Neural cell (in vitro differentiated cells): ENCODE data around the gene KCND2. TPM values are rescaled to one million over a fixed set of nuclear protein-coding genes. Genes with fewer than 3 reads are reported as not detected.

Experiments used
- H2AFZ ChIP-seq: fragments of 200-600, 300-800 bp; sonication (generic), shearing (Covaris generic); 2 replicates; pipeline ENCODE4 v1.6.0; 2014; ENCODE audit warnings: low read depth, mild to moderate bottlenecking, antibody characterized with exemption, low read length, moderate library complexity
- H3F3A ChIP-seq: fragments of 200-600 bp; shearing (Covaris generic); 2 replicates; pipeline ENCODE4 v1.6.1; 2016; ENCODE audit warnings: mild to moderate bottlenecking, moderate library complexity, mixed read lengths, antibody characterized with exemption, low read length; ENCODE audit not compliant: insufficient read depth, poor library complexity, severe bottlenecking
- H3K27ac ChIP-seq: fragments of 200-600, 300-800 bp; sonication (generic), shearing (Covaris generic); 2 replicates; pipeline ENCODE4 v1.5.1; 2014; ENCODE audit warnings: mild to moderate bottlenecking, low read length, moderate library complexity
- H3K27me3 ChIP-seq: fragments of 300-800, 200-600 bp; sonication (generic), shearing (Covaris generic); 2 replicates; pipeline ENCODE4 v1.6.0; 2014; ENCODE audit warnings: mild to moderate bottlenecking, low read depth, low read length, moderate library complexity; ENCODE audit not compliant: insufficient read depth
- H3K36me3 ChIP-seq: fragments of 300-800, 200-600 bp; sonication (generic), shearing (Covaris generic); 2 replicates; pipeline ENCODE4 v1.5.1; 2014; ENCODE audit warnings: mild to moderate bottlenecking, antibody characterized with exemption, low read length, moderate library complexity; ENCODE audit not compliant: insufficient read depth
- H3K4me2 ChIP-seq: fragments of 300-800, 200-600 bp; sonication (generic), shearing (Covaris generic); 2 replicates; pipeline ENCODE4 v1.6.0; 2014; ENCODE audit warnings: mild to moderate bottlenecking, low read length
- H3K4me3 ChIP-seq: fragments of 300-800, 200-600 bp; sonication (generic), shearing (Covaris generic); 2 replicates; pipeline ENCODE4 v1.5.1; 2014; ENCODE audit warnings: mild to moderate bottlenecking, low read length, moderate library complexity
- H3K79me2 ChIP-seq: fragments of 200-600 bp; shearing (Covaris generic); replicated peaks from 2 replicates; pipeline ENCODE4 v1.6.0; 2014; ENCODE audit warnings: mild to moderate bottlenecking, low read length, moderate library complexity; ENCODE audit not compliant: insufficient read depth
- H3K9ac ChIP-seq: fragments of 300-800, 200-600 bp; sonication (generic), shearing (Covaris generic); 2 replicates; pipeline ENCODE4 v1.6.1; 2016; ENCODE audit warnings: mild to moderate bottlenecking, low read length, mixed read lengths
- H3K9me2 ChIP-seq: fragments of 200-600 bp; shearing (Covaris generic); 2 replicates; pipeline ENCODE4 v1.6.1; 2016; ENCODE audit warnings: mild to moderate bottlenecking, low read length, mixed read lengths; ENCODE audit not compliant: insufficient read depth
- H3K9me3 ChIP-seq: fragments of 200-600, 300-800 bp; sonication (generic), shearing (Covaris generic); 2 replicates; pipeline ENCODE4 v1.6.1; 2016; ENCODE audit warnings: mild to moderate bottlenecking, mixed run types, low read length, moderate library complexity, mixed read lengths
- H4K20me1 ChIP-seq: fragments of 200-600 bp; shearing (Covaris generic); 2 replicates; pipeline ENCODE4 v1.6.1; 2016; ENCODE audit warnings: mild to moderate bottlenecking, mixed run types; ENCODE audit not compliant: insufficient read depth
- CTCF ChIP-seq: fragments of 450-650 bp; IDR thresholded peaks from 2 replicates; pipeline ENCODE4 v1.5.1; 2014; ENCODE audit warnings: antibody characterized with exemption, mild to moderate bottlenecking, moderate library complexity; ENCODE audit not compliant: poor library complexity, severe bottlenecking
- EP300 ChIP-seq: fragments of 450-650 bp; conservative IDR thresholded peaks from 2 replicates; pipeline ENCODE4 v1.6.1; 2014; ENCODE audit warnings: antibody characterized with exemption, mild to moderate bottlenecking, moderate library complexity; ENCODE audit not compliant: poor library complexity, severe bottlenecking
- EZH2 ChIP-seq: fragments of 200-600, 300-800 bp; shearing (Covaris generic), sonication (generic); IDR thresholded peaks from 2 replicates; pipeline ENCODE4 v1.6.1; 2014; ENCODE audit warnings: antibody characterized with exemption, low read length, borderline replicate concordance, mild to moderate bottlenecking; ENCODE audit not compliant: insufficient read depth, poor library complexity, severe bottlenecking
- MXI1 ChIP-seq: fragments of 450-650 bp; conservative IDR thresholded peaks from 2 replicates; pipeline ENCODE4 v1.6.1; 2014; ENCODE audit warnings: antibody characterized with exemption, mild to moderate bottlenecking; ENCODE audit not compliant: poor library complexity, severe bottlenecking
- POLR2AphosphoS5 ChIP-seq: IDR thresholded peaks from 2 replicates; pipeline ENCODE4 v1.6.1; 2012
- RAD21 ChIP-seq: fragments of 450-650 bp; conservative IDR thresholded peaks from 2 replicates; pipeline ENCODE4 v1.6.1; 2014; ENCODE audit warnings: antibody characterized with exemption, mild to moderate bottlenecking, moderate library complexity
- REST ChIP-seq: IDR thresholded peaks from 2 replicates; pipeline ENCODE4 v1.6.1; 2012; ENCODE audit warnings: borderline replicate concordance
- SMC3 ChIP-seq: fragments of 450-650 bp; conservative IDR thresholded peaks from 2 replicates; pipeline ENCODE4 v1.6.1; 2014; ENCODE audit warnings: antibody characterized with exemption, mild to moderate bottlenecking, moderate library complexity; ENCODE audit not compliant: poor library complexity
- TAF1 ChIP-seq: IDR thresholded peaks from 2 replicates; pipeline ENCODE4 v1.6.1; 2012; ENCODE audit warnings: low read depth
- polyA plus RNA-seq: library from polyadenylated mRNA; depleted of rRNA; stranded (reverse); fragments of >200 nt; gene quantifications from 2 replicates; pipeline ENCODE4 v1.2.3, GENCODE V29; 2014

Gene KCND2
- polyA plus RNA-seq, 1 donor from 2014 or later = 11.0 TPM

- no peak overlapping the region for H3K9ac ChIP-seq
- no peaks in the 10 kb centered on the region for H3K27me3 ChIP-seq
- no peak overlapping the region for H3K27ac ChIP-seq
- H3K9me2 ChIP-seq = no peaks in the 10 kb centered on the region
- H3F3A ChIP-seq = no peaks in the 10 kb centered on the region
- H3K9me3 ChIP-seq = no peaks in the 10 kb centered on the region
- H3K79me2 ChIP-seq = no peaks in the 10 kb centered on the region
- H3K36me3 ChIP-seq = no peaks in the 10 kb centered on the region
- H4K20me1 ChIP-seq = no peaks in the 10 kb centered on the region
- H2AFZ ChIP-seq = no peak overlapping the region
- no peak overlapping the region for H3K4me3 ChIP-seq
- no peak for TF ChIP-seq EP300
- TF ChIP-seq MXI1 = no peak
- TF ChIP-seq EZH2 = no peak
- no peak for TF ChIP-seq POLR2AphosphoS5
- no peak for TF ChIP-seq RAD21
- no peak for TF ChIP-seq SMC3
- no peak for TF ChIP-seq REST
- no peak for TF ChIP-seq CTCF
- TF ChIP-seq TAF1 = no peak
- no peak overlapping the region for H3K4me2 ChIP-seq
Measured at GRCh38 chr7:120785095-120785494, 512.1 kb downstream of the KCND2 start.

- Histone ChIP-seq H3K9me3 (no peaks in the 10 kb centered on the region), H4K20me1 (no peaks in the 10 kb centered on the region), H3K27me3 (no peaks in the 10 kb centered on the region), H3K9me2 (no peaks in the 10 kb centered on the region), H3K36me3 (no peaks in the 10 kb centered on the region), H3K79me2 (no peaks in the 10 kb centered on the region), H3K4me2 (no peak overlapping the region), H3F3A (no peaks in the 10 kb centered on the region), H3K27ac (no peak overlapping the region), H3K9ac (no peak overlapping the region), H3K4me3 (no peak overlapping the region), H2AFZ (no peak overlapping the region)
- peak; percentile 80 for TF ChIP-seq SMC3
- TF ChIP-seq RAD21 = peak; percentile 63
- no peak for TF ChIP-seq TAF1
- no peak for TF ChIP-seq EZH2
- peak; percentile 72 for TF ChIP-seq CTCF
Measured at GRCh38 chr7:120792091-120792860, 519.3 kb downstream of the KCND2 start.
